HG03342 (cell line): ENCODE results near the gene OSBPL5.

Source experiments
- ATAC-seq: cut with Tn5 transposase; IDR thresholded peaks from one replicate; pipeline ENCODE4 v1.9.1; 2021; ENCODE audit warnings: mild to moderate bottlenecking, moderate library complexity; ENCODE audit not compliant: unreplicated experiment

The OSBPL5 gene

DNA sequence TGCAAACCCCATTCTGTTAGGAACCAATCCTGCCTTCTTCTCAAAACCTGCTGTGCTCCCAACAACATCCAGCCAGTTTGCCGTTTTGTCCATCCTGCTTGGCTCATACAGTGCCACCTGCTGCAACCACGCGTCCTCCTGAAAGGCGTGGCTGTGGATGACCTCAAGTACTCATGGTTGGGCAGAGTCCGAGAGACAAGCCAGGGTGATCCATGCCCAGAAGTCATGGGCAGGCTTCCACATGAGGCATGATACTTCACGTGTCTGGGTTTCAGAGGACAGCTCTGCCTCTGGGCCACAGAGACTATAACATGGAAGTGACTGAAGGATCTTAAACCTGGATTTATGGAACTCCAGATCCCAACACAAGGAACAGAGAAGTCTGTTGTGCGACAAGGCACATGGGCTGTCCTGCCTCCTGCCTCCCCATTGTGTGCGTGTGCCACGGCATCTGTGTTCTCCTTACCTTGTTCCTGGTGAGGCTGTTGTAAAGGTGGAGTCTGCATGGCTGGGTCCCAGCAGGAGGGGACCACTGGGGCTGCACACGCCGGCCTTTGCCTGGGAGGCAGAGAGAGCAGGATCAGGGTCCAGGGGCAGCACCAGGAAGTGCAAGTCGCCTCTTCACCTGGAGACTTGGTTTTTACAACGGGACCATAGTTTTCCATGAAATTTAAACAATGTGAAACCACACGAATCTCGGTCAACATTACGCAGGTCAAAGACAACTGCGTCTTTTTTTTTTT lies 123.2 kb downstream of the OSBPL5 start:
- ATAC-seq = no peak

DNA sequence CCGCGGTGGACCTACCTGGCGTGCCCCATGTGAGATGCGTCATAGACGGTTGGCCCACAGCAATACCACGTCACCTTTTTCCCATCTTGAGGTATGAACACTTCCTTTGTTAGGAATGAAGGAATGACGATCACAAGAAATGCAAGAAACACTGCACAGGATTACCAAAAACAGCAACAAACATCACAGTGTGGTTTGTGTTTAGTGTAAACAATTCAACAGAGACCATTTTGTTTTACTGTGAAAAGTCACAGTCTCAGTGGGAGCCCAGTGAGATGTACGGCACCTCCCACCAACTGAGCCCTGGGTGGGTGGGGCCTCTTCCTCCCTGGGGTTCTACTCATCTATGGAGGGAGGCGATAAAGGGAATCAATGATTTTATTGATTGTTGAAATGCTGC lies 124.2 kb downstream of the OSBPL5 start:
- no peak for ATAC-seq

DNA sequence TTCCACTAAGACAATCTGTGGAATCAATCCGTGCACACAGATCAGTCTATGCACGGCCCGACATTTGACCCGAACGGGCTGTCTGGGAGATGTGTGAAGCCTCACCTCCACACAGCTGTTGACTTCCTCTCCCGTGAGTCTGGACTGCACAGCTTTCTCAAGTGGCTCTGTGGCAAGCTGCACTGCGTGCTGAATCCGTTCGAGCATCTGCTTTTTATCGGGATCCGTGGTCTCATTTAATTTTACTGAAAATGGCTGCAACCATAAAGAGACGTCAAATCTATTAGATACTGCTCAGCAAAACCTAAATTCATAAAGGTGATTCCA lies 127.2 kb downstream of the OSBPL5 start:
- no peak for ATAC-seq
